Stimulated activated naive CD8-positive, alpha-beta T cell treated with anti-CD3 and anti-CD28 coated beads, Interleukin-15, Interleukin-2, amounts not matched to agents 100 ng/mL and 50 ng/mL, for 24 hours (primary cell): ENCODE measurements around the gene C9orf153.
A peak's percentile ranks its signal among the peaks of the same experiment; 100 is the strongest.

ENCODE experiments used
- H3K27ac Mint-ChIP-seq: one replicate; pipeline ENCODE4 v1.8.0; 2021; ENCODE audit warnings: mild to moderate bottlenecking, mixed read lengths
- H3K27me3 Mint-ChIP-seq: one replicate; pipeline ENCODE4 v1.8.0; 2021; ENCODE audit warnings: mixed read lengths
- H3K36me3 Mint-ChIP-seq: one replicate; pipeline ENCODE4 v1.8.0; 2021; ENCODE audit warnings: low read depth, mixed read lengths
- H3K4me1 Mint-ChIP-seq: one replicate; pipeline ENCODE4 v1.8.0; 2021; ENCODE audit warnings: low read depth, mixed read lengths
- H3K4me3 Mint-ChIP-seq: one replicate; pipeline ENCODE4 v1.8.0; 2021; ENCODE audit warnings: mild to moderate bottlenecking, mixed read lengths
- H3K9me3 Mint-ChIP-seq: one replicate; pipeline ENCODE4 v1.8.0; 2021; ENCODE audit warnings: mixed read lengths

The C9orf153 gene

DNA sequence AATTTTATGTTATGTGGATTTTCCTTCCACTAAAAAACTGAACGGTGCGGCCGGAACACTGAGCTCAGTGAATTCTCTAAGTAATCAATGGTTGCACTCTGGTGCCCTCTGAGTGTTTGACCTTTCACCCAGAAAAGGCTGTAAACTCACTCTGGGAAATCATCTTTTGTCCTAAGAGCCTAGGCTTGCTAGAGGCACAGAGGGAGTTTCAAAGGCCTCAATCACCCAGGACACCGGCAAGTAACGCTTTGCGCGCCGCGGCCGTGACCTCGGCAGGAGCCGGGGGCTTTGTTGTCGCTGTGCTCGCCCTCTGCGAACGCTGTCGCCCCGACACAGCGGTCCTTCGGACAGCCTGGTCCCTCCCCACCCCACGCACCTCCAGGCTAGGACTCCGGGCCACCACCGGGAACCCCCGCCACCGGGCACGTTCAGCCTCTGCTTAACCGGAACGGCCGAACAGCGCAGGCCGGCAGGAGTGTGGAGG lies 22.2 kb upstream of the C9orf153 start:
- peaks cover 61% of the 10 kb centered on the region for H3K4me1 Mint-ChIP-seq
- H3K27me3 Mint-ChIP-seq = no peaks in the 10 kb centered on the region
- no peaks in the 10 kb centered on the region for H3K9me3 Mint-ChIP-seq
- peaks cover 28% of the 10 kb centered on the region for H3K36me3 Mint-ChIP-seq
- peak overlapping the region; percentile 87 for H3K4me3 Mint-ChIP-seq
- peak overlapping the region; percentile 94 for H3K27ac Mint-ChIP-seq

DNA sequence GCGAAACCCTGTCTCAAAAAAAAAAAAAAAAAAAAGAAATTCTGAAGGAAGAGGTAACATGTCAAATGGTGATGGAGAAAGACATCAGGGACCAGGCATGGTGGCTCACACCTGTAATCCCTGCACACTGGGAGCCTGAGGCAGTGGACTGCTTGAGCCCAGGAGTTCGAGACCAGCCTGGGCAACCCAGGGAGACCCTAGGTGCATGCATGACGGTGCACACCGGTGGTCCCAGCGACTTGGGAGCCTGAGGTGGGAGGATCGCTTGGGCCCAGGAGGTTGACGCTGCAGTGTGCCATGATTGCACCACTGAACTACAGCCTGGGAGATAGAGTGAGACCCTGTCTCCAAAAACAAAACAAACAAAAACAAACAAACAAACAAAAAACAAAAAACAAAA lies 21.1 kb upstream of the C9orf153 start:
- no peaks in the 10 kb centered on the region for H3K9me3 Mint-ChIP-seq
- H3K27ac Mint-ChIP-seq = no peak overlapping the region
- H3K27me3 Mint-ChIP-seq = no peaks in the 10 kb centered on the region
- peak overlapping the region; percentile 87 for H3K4me3 Mint-ChIP-seq
- peaks cover 28% of the 10 kb centered on the region for H3K36me3 Mint-ChIP-seq
- peaks cover 59% of the 10 kb centered on the region for H3K4me1 Mint-ChIP-seq

DNA sequence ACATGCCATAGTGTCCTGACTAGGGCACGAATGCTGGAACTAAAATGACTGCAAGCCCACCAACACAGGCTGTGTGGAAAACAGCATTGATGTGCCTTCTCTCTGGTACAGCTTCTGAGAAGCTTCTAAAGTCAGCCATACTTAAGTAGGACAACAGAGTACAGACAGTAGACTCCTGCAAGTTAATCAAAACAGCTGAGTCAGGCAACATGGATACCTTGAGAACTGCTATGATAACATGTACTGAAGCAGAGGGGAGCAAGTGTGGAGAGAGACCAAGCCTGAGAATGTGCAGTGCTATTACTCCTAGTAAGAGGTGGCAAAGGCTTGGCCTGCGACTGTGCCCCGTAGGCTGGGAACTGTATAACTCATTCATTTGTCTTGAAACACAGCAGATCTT lies 20.4 kb upstream of the C9orf153 start:
- peaks cover 28% of the 10 kb centered on the region for H3K36me3 Mint-ChIP-seq
- peak overlapping the region; percentile 60 for H3K4me3 Mint-ChIP-seq
- no peak overlapping the region for H3K27ac Mint-ChIP-seq
- no peaks in the 10 kb centered on the region for H3K27me3 Mint-ChIP-seq
- peaks cover 57% of the 10 kb centered on the region for H3K4me1 Mint-ChIP-seq
- H3K9me3 Mint-ChIP-seq = no peaks in the 10 kb centered on the region

DNA sequence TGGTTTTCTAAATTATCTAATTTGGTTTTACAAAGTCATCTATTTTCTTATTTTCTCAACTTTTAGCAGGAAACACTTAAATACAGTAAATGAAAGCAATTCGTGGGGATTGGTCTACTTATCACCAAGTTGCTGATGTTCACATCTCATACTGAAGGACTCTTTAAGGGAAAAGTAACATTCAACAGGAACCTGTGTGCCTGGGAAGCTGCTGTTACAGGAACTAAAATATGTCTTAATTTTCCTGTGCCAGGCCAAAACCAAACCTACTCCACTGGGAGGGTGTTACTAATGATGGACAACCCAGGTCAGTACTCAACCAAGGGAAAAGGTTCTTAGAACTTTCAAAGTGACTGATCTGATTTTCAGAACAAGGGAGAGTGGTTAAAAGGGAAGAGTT lies 17.6 kb upstream of the C9orf153 start:
- H3K36me3 Mint-ChIP-seq = peaks cover 52% of the 10 kb centered on the region
- H3K27me3 Mint-ChIP-seq = no peaks in the 10 kb centered on the region
- H3K4me1 Mint-ChIP-seq = peaks cover 42% of the 10 kb centered on the region
- H3K27ac Mint-ChIP-seq = no peak overlapping the region
- H3K9me3 Mint-ChIP-seq = no peaks in the 10 kb centered on the region
- H3K4me3 Mint-ChIP-seq = no peak overlapping the region

DNA sequence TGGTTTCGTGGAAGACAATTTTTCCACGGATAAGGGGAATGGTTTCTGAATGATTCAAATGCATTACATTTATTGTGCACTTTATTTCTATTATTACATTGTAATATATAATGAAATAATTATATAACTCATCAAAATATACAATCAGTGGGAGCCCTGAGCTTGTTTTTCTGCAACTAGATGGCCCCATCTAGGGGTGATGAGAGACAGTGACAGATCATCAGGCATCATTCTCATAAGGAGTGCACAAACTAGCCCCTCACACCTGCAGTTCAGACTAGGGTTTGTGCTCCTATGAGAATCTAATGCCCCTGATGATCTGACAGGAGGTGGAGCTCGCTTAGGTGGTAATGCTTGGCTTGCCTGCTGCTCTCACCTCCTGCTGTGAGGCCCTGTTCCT lies 16.5 kb upstream of the C9orf153 start:
- Mint-ChIP-seq H3K36me3 (peaks cover 58% of the 10 kb centered on the region), H3K4me3 (no peak overlapping the region), H3K4me1 (peaks cover 35% of the 10 kb centered on the region)

DNA sequence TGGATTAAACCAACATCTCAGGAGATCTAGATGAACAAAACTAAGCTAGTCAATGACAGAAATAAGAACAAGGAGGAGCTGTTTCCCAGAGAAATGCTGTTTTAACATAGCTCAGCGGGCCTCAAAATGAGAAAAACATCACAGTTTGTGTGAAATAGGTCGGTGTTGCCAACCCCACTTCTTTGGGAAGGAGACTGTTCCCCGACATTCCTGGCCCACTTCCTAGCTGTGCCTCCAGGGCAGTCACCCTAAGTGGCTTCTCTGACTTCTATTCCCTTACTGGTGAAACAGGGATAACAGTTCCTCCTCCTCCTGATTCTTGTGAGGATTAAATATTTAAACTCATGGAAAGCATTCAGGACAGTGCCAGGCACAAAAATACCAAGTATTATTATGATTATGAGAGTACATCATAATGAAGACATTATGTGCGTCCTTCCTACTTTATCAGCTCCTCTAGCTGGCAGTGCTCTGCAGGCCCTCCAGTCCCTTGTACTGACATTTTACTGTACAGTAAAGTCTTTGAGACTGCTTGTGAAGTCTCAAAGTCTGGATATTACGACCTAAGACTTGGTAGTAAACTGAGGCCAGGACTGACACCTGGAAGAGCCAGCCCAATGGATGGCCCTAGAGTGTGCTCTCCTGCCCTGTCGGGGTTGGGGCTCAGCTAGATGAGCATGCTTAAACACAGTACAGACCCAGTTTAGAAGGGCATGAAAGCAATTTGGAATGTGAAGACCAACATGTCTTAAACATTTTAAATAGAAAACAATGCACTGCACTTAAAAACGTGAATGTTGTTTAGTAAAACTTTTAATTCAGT lies 15.6 kb upstream of the C9orf153 start:
- Mint-ChIP-seq H3K36me3 (peaks cover 56% of the 10 kb centered on the region), H3K9me3 (no peaks in the 10 kb centered on the region), H3K4me1 (peaks cover 27% of the 10 kb centered on the region), H3K27ac (no peak overlapping the region), H3K27me3 (no peaks in the 10 kb centered on the region), H3K4me3 (no peak overlapping the region)

More for the DNA sequence above, 16.5 kb upstream of the C9orf153 start:
- H3K9me3 Mint-ChIP-seq = no peaks in the 10 kb centered on the region
- H3K27me3 Mint-ChIP-seq = no peaks in the 10 kb centered on the region
- no peak overlapping the region for H3K27ac Mint-ChIP-seq

DNA sequence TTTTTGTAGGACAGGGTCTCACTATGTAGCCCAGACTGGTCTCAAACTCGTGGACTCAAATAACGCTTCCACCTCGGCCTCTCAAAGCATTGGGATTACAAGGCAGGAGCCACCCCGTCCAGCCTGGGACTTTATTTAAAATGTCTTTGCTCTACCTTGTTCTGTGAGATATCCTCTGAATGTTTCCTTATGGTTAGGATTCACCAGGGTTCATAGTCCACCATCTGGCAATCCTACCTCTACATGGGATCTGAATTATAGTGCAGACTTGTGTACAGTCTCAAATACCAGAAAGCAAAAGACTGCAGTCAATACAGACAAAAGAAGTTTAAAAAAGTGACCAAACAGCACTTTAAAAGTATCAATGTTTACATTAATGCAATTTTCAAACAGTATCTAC lies 12.8 kb upstream of the C9orf153 start:
- H3K4me3 Mint-ChIP-seq = no peak overlapping the region
- no peak overlapping the region for H3K27ac Mint-ChIP-seq
- peaks cover 46% of the 10 kb centered on the region for H3K36me3 Mint-ChIP-seq
- H3K9me3 Mint-ChIP-seq = no peaks in the 10 kb centered on the region
- H3K4me1 Mint-ChIP-seq = peaks cover 7% of the 10 kb centered on the region
- no peaks in the 10 kb centered on the region for H3K27me3 Mint-ChIP-seq

DNA sequence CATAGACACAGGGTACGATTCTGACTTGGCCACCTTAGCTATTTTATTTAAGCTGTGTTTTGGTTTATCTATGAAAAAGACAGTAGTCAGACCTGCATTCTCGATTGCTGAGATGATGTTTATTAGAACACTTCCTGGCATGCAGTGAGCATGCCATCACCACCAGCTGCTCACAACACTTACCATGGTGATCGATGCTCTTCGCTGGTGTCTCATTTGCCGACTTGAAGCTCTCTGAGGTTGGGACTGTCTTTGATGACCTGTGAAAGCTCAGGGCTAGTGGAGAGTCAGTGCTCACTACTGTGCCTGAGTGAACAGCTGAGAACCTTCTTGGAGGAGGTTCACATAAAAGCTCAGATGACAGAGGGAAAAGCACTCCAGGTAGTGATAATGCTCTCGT lies 4.4 kb upstream of the C9orf153 start:
- Mint-ChIP-seq H3K36me3 (peaks cover 38% of the 10 kb centered on the region), H3K27me3 (no peaks in the 10 kb centered on the region), H3K4me3 (no peak overlapping the region), H3K9me3 (no peaks in the 10 kb centered on the region), H3K27ac (no peak overlapping the region), H3K4me1 (peaks cover 7% of the 10 kb centered on the region)

DNA sequence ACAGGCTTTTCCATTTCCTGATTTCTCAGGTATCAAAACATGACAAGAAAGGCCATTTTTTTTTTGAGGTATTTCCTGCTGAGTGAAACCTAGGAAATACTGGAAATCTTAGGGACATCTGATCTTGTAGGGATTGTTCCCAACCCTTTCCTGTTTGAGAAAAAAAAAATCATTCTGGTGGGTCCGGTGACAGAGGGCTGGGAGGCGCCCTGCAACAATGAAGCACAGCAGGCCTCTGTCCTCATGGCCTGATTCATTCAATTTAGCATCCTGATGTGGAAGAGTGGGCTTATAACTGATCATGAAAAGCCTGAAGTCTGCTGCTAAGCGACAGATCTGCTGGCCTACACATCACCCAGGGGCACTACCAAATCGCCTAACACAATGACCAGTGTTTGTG lies 3.0 kb upstream of the C9orf153 start:
- H3K4me3 Mint-ChIP-seq = no peak overlapping the region
- no peaks in the 10 kb centered on the region for H3K9me3 Mint-ChIP-seq
- H3K27ac Mint-ChIP-seq = no peak overlapping the region
- H3K36me3 Mint-ChIP-seq = peaks cover 33% of the 10 kb centered on the region
- H3K4me1 Mint-ChIP-seq = peaks cover 7% of the 10 kb centered on the region
- H3K27me3 Mint-ChIP-seq = no peaks in the 10 kb centered on the region

DNA sequence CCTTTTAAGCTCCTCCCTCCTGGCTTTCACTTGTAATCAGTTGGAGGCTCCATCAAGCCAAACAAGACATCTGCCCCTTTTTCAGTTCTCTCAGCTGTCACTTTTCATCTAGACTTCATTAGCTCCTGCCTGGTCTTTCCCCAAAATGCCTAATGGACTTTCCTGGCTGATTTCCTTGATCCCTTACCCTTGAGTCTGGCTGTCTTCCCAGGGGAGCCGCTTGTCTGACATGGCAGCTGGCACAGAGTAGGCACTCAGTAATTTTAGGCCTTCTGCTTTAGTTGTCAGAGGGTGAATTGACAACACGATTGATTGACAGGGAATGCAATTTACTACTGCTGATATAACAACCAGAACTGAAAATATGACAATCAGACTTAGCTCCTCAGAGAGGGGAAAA lies 2.1 kb downstream of the C9orf153 start:
- no peak overlapping the region for H3K27ac Mint-ChIP-seq
- H3K36me3 Mint-ChIP-seq = peaks cover 9% of the 10 kb centered on the region
- H3K4me1 Mint-ChIP-seq = no peaks in the 10 kb centered on the region
- H3K27me3 Mint-ChIP-seq = no peaks in the 10 kb centered on the region
- H3K9me3 Mint-ChIP-seq = peaks cover 5% of the 10 kb centered on the region
- H3K4me3 Mint-ChIP-seq = no peak overlapping the region

DNA sequence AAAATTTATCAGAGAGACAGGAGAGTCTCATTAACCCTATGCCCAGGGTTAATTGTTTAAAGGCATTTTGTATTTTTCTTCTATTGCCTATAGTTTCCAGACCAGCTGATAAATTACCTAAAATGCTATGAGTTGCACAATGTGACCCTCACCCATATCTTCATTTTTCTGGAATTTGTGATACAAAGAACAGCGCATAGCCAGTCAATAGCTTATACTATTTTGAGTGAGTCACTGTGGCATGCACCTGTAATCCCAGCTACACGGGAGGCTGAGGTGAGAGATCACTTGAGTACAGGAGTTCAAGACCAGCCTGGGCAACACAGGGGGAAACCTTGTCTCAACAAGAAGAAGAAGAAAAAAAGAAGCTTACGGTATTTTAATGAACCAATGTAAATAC lies 2.8 kb downstream of the C9orf153 start:
- Mint-ChIP-seq H3K9me3 (peaks cover 5% of the 10 kb centered on the region), H3K4me1 (no peaks in the 10 kb centered on the region), H3K27ac (no peak overlapping the region), H3K36me3 (peaks cover 8% of the 10 kb centered on the region), H3K27me3 (no peaks in the 10 kb centered on the region), H3K4me3 (no peak overlapping the region)

DNA sequence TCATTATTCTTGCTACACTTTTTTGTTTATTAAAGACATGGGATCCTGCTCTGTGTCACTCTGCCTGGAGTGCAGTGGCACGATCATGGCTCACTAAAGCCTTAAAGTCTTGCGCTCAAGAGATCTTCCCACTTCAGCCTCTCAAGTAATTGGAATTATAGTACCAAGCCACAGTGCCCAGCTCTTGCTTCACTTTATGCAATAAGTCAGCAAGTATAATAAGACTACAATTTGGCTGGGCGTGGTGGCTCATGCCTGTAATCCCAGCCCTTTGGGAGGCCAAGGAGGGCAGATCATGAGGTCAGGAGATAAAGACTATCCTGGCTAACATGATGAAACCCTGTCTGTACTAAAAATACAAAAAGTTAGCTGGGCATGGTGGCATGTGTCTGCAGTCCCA lies 5.9 kb downstream of the C9orf153 start:
- Mint-ChIP-seq H3K9me3 (peaks cover 11% of the 10 kb centered on the region), H3K4me1 (no peaks in the 10 kb centered on the region), H3K4me3 (no peak overlapping the region), H3K27ac (no peak overlapping the region), H3K36me3 (peaks cover 8% of the 10 kb centered on the region), H3K27me3 (no peaks in the 10 kb centered on the region)

DNA sequence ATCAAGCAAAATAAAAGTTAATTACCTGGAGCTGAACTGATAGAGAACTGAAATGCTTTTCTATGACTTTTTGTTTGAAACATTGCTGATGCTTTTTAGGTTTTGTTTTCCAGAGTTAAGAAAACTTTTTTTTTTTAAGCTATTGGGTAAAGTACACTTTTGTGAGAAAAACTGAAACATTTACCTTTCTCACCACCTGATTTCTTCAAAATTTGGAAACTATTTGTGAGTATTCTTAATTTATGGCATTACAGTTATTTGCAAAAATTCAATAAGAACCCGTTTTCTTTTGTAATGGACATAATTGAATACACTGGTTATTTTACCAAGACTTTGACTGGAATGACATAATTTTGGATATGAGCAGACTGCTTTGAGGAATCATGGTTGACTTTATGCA lies 6.6 kb downstream of the C9orf153 start:
- Mint-ChIP-seq H3K36me3 (peaks cover 8% of the 10 kb centered on the region), H3K27me3 (peaks cover 1% of the 10 kb centered on the region), H3K4me1 (no peaks in the 10 kb centered on the region), H3K9me3 (peaks cover 11% of the 10 kb centered on the region), H3K4me3 (no peak overlapping the region), H3K27ac (no peak overlapping the region)

DNA sequence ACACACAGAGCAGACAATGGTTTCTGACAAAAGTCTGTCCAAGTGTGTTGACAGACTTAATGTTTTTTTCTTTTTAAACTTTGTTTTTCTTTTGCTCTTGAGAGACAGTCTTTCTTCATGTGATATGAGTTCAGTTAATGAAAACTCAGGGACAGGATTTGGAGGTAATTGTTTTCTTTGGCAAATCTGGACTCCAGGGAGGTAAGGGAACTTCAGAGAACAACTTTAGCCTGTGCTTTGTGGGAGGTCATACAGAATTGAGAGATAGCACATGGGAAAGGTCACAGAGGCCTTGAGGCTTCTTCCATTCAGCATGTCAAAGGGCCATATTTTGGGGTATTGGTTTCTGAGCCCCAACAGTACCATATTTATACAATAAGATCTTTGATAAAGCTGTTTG lies 9.3 kb downstream of the C9orf153 start:
- Mint-ChIP-seq H3K9me3 (peaks cover 11% of the 10 kb centered on the region), H3K4me3 (no peak overlapping the region), H3K4me1 (no peaks in the 10 kb centered on the region), H3K27me3 (peaks cover 4% of the 10 kb centered on the region), H3K27ac (no peak overlapping the region), H3K36me3 (peaks cover 8% of the 10 kb centered on the region)

DNA sequence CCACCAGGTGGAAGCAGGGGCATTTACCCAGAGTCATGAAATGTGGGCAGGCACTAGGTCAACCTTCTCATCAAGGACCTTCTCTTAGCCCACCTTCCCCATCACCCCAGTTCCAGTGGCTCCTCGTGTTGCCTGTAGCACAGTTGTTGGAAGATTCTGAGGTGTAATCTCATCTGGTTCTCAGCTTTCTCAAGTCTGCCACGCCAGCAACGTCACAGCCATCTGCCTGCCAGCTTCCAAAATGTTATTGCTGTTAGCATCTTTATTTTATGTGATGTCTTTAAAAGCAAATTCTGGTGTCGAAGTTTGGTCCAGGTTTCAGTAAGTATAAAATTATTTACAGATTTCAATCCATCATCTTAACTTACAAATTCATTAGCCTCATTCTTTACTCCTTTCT lies 10.7 kb downstream of the C9orf153 start:
- H3K36me3 Mint-ChIP-seq = peaks cover 5% of the 10 kb centered on the region
- H3K9me3 Mint-ChIP-seq = peaks cover 11% of the 10 kb centered on the region
- no peak overlapping the region for H3K4me3 Mint-ChIP-seq
- H3K27me3 Mint-ChIP-seq = peaks cover 4% of the 10 kb centered on the region
- no peak overlapping the region for H3K27ac Mint-ChIP-seq
- H3K4me1 Mint-ChIP-seq = no peaks in the 10 kb centered on the region

DNA sequence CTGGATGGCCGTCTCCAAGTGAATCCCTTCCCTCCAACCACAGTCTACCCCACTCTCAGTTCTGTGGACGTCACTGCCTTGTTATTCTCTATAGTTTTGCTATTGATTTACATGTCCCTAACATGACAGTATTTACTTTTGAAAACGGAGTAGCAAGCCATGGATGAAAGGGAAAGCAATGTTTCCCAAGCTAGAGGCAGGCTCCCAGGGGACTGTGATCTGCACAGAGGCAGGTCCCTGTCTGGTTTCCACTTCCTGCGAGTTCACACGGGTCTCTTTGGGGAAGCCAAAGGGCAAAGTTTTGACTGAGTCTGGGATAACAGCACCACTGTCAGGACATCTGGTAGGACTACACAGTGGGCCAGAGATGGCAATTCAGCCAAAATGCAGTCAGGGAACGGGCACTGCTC lies 12.7 kb downstream of the C9orf153 start:
- no peak overlapping the region for H3K4me3 Mint-ChIP-seq
- H3K27me3 Mint-ChIP-seq = peaks cover 4% of the 10 kb centered on the region
- H3K9me3 Mint-ChIP-seq = peaks cover 6% of the 10 kb centered on the region
- H3K27ac Mint-ChIP-seq = no peak overlapping the region
- H3K36me3 Mint-ChIP-seq = no peaks in the 10 kb centered on the region
- no peaks in the 10 kb centered on the region for H3K4me1 Mint-ChIP-seq
